Measurements from ENCODE around the gene GJD2. TPM values are rescaled to one million over a fixed set of nuclear protein-coding genes. Genes with fewer than 3 reads are reported as not detected.

The GJD2 gene
- polyA plus RNA-seq, 3 donors, result not detected

DNA sequence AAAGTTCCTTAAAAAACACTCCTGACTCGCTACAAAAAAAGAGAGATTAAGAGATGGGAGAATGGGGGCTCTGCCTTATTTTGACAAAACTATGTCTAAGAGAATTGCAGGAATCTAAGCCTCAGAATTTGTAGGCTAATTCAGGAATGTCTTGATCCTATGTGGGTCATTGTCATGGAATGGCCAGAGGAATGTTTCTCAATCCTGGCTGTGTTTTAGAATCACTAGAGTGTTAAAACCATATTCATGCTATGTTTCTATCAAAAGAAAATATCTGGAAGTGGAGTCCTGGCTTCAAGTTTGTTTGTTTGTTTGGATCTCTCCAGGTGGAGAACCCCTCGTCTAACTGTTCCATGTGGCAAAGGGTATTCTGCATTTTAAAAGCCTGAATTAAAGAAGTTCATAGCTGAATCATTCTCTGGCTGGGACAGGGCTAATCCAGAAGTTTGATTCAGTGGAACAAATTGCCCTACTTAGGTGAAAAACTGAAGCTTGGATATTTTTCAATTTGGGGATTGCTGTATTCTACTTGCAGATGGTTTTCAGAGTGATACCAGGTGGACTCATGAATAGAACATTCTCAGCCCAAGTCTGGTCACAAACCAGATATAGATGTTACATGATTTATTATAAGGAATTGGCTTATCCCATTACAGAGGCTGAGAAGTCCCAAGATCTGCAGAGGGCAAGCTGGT is 28.2 kb downstream of the GJD2 start:
- H3K79me2 ChIP-seq (ENCODE audit: insufficient read depth, low read length), result no peaks in the 10 kb centered on the region
- H3K9me3 ChIP-seq (replicated peaks in 1 of 2; ENCODE audit: control insufficient read depth in 1 of 2, insufficient read depth in 1 of 2, low read length in 2 of 2), result no peaks in the 10 kb centered on the region
- WGBS (ENCODE audit: insufficient coverage), result 86% methylated on average over 1 of the region's 2 CpGs
- H3K36me3 Mint-ChIP-seq, result no peaks in the 10 kb centered on the region
- H3K4me2 ChIP-seq (replicated peaks; ENCODE audit: extremely low read depth, low read length, poor library complexity, severe bottlenecking), result no peak overlapping the region
- DNase-seq, result no peak
- H3K4me3 Mint-ChIP-seq, result no peak overlapping the region
- no peak overlapping the region for H3K27ac ChIP-seq (ENCODE audit: low read depth in 1 of 2, low read length in 2 of 2)
- no peaks in the 10 kb centered on the region for H4K20me1 ChIP-seq (ENCODE audit: insufficient read depth, low read length)
- no peaks in the 10 kb centered on the region for H3K36me3 ChIP-seq (replicated peaks in 1 of 2; ENCODE audit: control insufficient read depth in 1 of 2, insufficient read depth in 2 of 2, low read length in 2 of 2)
- no peak overlapping the region for H3K9ac ChIP-seq (ENCODE audit: insufficient read depth, low read length, poor library complexity, severe bottlenecking)
- H3K9me3 Mint-ChIP-seq, result peaks cover 0 to 8% (median 3%) of the 10 kb centered on the region in 7 donors
- intact Hi-C loops (cut with micrococcal nuclease), result no loop called here
- no peak overlapping the region for H2AFZ ChIP-seq (ENCODE audit: insufficient read depth, low read depth, low read length, poor library complexity, severe bottlenecking)
- H3K27me3 ChIP-seq (ENCODE audit: control insufficient read depth in 2 of 2, insufficient read depth in 2 of 2, low read length in 2 of 2), result peaks cover 5 to 13% of the 10 kb centered on the region in 2 donors
- TF ChIP-seq CTCF (IDR thresholded peaks at IDR 0.05), result no peak
- H3K27me3 Mint-ChIP-seq (ENCODE audit: low read depth in 3 of 3), result peaks cover 18 to 23% (median 20%) of the 10 kb centered on the region in 3 donors
- no peak overlapping the region for H3K4me3 ChIP-seq (replicated peaks in 1 of 3; ENCODE audit: low read depth in 2 of 3, low read length in 3 of 3)
- H3K4me1 ChIP-seq (ENCODE audit: control insufficient read depth in 1 of 2, insufficient read depth in 2 of 2, low read length in 2 of 2), result no peaks in the 10 kb centered on the region
- no peaks in the 10 kb centered on the region for H3K4me1 Mint-ChIP-seq
- no peak overlapping the region for H3K27ac Mint-ChIP-seq

- H3K4me3 ChIP-seq (replicated peaks in 1 of 3; ENCODE audit: low read depth in 2 of 3, low read length in 3 of 3), result no peak overlapping the region
- H3K9me3 ChIP-seq (replicated peaks in 1 of 2; ENCODE audit: control insufficient read depth in 1 of 2, insufficient read depth in 1 of 2, low read length in 2 of 2), result no peaks in the 10 kb centered on the region
- H3K9me3 Mint-ChIP-seq, result peaks cover 0 to 8% (median 3%) of the 10 kb centered on the region in 7 donors
- H2AFZ ChIP-seq (ENCODE audit: insufficient read depth, low read depth, low read length, poor library complexity, severe bottlenecking), result no peak overlapping the region
- peaks cover 20 to 31% (median 27%) of the 10 kb centered on the region in 3 donors for H3K27me3 Mint-ChIP-seq (ENCODE audit: low read depth in 3 of 3)
- H3K27ac ChIP-seq (ENCODE audit: low read depth in 1 of 2, low read length in 2 of 2), result no peak overlapping the region
- H4K20me1 ChIP-seq (ENCODE audit: insufficient read depth, low read length), result no peaks in the 10 kb centered on the region
- no peak overlapping the region for H3K4me2 ChIP-seq (replicated peaks; ENCODE audit: extremely low read depth, low read length, poor library complexity, severe bottlenecking)
- H3K36me3 ChIP-seq (replicated peaks in 1 of 2; ENCODE audit: control insufficient read depth in 1 of 2, insufficient read depth in 2 of 2, low read length in 2 of 2), result no peaks in the 10 kb centered on the region
- H3K27me3 ChIP-seq (ENCODE audit: control insufficient read depth in 2 of 2, insufficient read depth in 2 of 2, low read length in 2 of 2), result peaks cover 7 to 21% of the 10 kb centered on the region in 2 donors
- intact Hi-C loops (cut with micrococcal nuclease), result no loop called here
- H3K36me3 Mint-ChIP-seq, result no peaks in the 10 kb centered on the region
- no peaks in the 10 kb centered on the region for H3K4me1 Mint-ChIP-seq
- H3K4me1 ChIP-seq (ENCODE audit: control insufficient read depth in 1 of 2, insufficient read depth in 2 of 2, low read length in 2 of 2), result no peaks in the 10 kb centered on the region
- no peak overlapping the region for H3K4me3 Mint-ChIP-seq
- TF ChIP-seq CTCF (IDR thresholded peaks at IDR 0.05), result no peak
- no peak for DNase-seq
- no peak overlapping the region for H3K9ac ChIP-seq (ENCODE audit: insufficient read depth, low read length, poor library complexity, severe bottlenecking)
- no peaks in the 10 kb centered on the region for H3K79me2 ChIP-seq (ENCODE audit: insufficient read depth, low read length)
- H3K27ac Mint-ChIP-seq, result no peak overlapping the region
- 100% methylated on average over 1 of the region's 2 CpGs for WGBS (ENCODE audit: insufficient coverage)
Measured at GRCh38 chr15:34725556-34725955, 29.2 kb downstream of the GJD2 start.

All from CD14-positive monocyte (primary cell).